HT-29 (cell line): Measurements from ENCODE around the gene PTK7. TPM values are rescaled to one million over a fixed set of nuclear protein-coding genes. Genes with fewer than 3 reads are reported as not detected.

Experiments used
- DNase-seq: peaks from one replicate; pipeline ENCODE4 v3.0.0-alpha.2; 2015; ENCODE audit warnings: low spot score
- total RNA-seq: library from RNA; depleted of rRNA; stranded (reverse); fragments of >200 nt; shearing (Covaris generic); gene quantifications from 2 replicates; pipeline ENCODE4 v1.2.3, GENCODE V29; 2014

PTK7 gene
- total RNA-seq, 1 experiment from 2014 or later: 56.3 TPM

DNA sequence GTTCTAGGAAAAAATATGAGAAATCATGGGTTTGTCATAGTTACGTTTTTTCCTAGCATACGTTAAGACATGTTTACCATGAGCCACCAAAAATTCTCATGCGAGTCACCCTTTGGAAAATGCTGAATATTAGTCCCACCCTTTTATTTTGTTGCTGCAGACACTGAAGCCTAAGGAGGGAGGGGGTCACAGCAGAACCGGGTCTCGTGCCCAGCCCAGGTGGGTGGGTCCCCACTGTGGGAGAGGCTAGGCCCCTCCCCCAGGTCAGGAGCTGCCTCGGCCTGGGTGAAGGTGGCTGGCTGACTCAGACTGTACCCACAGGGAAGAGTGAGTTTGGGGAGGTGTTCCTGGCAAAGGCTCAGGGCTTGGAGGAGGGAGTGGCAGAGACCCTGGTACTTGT, 68.8 kb downstream of the PTK7 start:
- no peak for DNase-seq

DNA sequence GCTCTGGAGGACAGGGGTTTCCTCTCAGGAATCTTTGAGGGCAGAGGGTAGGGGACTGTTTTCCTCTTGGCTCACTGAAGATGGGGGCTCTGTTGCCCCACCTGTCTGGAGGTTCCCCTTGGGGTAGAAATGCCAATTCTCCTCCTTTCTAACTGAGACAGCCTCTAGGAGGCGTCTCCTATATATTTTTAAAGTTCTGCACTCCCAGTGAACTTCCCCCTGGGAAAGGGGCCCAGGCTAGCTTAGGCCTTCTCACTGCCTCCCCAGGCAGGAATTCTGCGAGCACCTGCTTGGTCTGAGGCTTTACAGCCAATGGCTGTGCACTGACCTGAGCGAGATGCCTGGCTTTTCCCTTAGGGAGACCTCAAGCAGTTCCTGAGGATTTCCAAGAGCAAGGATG, 70.1 kb downstream of the PTK7 start:
- DNase-seq: no peak

DNA sequence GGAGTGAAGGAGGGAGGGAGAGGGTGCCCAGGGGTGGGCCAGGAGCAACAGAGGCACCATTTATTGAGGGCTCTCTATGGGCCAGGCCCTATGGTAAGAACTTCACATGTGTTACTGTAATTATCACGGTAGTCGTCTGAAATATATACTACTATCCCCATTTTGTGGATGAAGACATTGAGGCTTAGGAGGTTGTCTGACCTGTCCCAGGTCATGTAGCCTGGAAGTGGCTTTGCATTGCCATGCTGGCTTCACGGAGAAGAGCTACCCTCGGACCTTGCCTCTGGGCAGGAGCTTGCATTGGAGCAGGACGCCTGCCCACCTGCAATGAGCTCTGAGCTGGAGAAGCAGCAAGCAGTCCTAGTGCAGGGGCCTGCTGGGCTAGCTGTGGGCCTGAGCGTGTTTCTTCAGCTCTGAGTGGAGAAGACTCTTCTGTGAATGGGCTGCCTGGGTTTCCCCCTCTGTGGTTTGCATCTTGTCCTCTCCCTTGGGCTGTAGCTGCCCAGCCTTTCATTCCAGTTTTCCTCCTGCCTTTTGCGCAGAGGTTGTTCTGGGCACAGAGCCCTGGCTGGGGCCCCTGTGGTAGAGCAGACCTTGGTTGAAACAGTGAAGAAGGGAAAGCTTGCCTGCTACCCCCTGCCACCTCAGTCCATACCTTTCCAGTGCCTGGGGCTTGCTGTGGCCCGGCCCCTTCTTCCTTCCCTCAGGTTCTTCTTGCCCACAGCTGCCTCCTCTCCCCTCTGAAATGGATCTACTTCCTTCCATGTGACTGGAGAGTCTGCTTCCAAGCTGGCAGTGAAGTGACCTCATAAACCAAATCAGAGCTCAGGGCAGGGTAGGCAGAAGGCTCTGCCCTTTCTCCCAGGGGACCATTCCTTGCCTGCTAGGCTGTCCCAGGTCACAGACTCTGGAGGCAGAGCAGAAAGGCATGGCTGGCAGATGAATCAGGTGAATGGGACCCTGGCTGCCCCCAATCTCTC, 70.9 kb downstream of the PTK7 start:
- no peak for DNase-seq

DNA sequence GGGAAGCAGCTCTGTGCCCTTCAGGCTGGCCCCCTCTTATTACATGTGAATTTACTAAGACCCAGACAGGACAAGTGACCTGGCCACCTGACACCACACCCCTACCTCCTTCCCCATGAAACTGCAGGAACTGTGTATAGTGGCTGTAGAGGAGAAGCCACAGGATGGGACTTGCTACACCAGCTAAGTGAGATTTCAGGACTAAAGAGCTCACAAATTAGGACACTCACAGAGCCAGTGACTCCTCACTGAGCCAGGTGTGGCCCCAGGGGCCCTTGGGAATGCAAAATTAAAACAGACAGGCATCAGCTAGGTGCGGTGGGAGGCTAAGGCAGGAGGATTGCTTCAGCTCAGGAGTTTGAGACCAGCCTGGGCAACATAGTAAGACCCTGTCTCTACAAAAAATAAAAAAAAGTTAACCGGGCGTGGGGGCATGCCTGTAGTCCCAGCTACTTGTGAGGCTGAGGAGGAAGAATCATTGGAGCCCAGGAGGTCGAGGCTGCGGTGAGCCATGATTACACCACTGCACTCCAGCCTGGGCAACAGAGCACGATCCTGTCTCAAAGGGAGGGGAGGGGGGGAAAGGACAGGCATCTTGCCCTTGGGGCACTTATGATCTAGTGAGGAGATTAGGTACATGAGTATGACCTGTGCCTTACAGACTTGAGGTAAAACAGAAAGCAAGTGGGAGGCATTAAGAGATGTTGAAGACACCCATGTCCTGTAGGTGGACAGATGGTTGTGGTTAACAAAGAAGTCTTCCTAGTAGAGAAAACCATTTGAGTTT, 71.8 kb downstream of the PTK7 start:
- no peak for DNase-seq

DNA sequence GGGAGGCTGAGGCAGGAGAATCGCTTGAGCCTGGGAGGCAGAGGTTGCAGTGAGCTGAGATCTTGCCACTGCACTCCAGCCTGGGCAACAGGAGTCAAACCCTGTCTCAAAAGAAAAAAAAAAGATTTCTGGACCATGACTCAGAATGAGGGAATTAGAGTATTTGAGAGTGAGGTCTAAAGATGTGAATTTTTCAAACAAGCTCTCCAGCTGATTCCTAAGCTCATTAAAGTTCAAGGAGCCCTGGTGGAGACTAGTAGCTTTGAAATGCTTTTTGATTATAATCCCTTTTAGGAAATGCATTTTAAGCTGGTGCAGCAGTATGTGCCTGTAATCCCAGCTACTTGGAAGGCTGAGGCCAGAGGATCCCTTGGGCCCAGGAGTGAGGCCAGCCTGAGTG, 73.2 kb downstream of the PTK7 start:
- DNase-seq: no peak

DNA sequence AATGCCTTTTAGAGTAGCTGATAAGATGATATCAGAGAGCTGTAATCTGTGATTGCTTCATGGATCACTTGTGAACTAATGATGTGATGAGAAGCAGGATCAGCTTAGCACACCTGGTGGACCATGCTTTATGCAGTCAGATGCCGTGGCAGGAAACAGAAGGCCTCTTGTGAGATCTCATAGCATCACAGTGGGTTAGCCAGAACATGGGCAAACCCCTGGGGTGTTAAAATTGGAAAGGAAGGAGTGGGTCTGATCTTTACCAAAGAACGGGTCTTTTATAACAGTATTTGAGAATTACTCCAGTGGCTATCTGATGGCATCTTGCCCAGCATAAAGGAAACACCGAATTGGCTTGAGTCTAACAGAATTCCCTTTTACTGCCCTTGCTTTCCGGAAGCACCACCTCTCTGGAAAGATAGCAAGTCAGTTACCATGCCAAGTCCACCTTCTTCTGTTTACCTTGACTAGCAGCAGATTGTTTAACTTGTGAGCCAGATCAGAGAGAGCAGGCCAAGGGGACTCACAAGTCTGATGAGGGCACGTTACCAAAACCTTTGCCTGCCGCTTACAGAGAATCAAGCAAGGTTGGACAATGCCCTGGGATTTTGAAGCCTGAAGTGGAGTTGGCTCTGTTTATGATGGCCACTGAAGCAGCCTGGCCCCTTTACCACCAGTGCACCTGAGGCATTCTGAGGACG, 74.1 kb downstream of the PTK7 start:
- peak; percentile 69 for DNase-seq

DNA sequence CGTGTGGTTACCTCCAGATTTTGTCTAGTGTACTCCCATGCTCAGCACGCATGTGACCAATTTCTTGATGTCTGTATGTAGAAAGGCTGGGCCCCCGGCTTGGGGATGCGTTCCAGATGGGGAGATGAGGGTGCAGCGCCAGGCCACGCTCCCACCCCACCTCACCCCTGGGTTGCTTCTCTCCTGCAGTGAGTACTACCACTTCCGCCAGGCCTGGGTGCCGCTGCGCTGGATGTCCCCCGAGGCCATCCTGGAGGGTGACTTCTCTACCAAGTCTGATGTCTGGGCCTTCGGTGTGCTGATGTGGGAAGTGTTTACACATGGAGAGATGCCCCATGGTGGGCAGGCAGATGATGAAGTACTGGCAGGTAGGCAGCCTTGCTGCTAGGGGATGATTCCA, 83.5 kb downstream of the PTK7 start:
- DNase-seq: no peak

- no peak for DNase-seq
Measured at GRCh38 chr6:43163899-43164298, 87.8 kb downstream of the PTK7 start.

DNA sequence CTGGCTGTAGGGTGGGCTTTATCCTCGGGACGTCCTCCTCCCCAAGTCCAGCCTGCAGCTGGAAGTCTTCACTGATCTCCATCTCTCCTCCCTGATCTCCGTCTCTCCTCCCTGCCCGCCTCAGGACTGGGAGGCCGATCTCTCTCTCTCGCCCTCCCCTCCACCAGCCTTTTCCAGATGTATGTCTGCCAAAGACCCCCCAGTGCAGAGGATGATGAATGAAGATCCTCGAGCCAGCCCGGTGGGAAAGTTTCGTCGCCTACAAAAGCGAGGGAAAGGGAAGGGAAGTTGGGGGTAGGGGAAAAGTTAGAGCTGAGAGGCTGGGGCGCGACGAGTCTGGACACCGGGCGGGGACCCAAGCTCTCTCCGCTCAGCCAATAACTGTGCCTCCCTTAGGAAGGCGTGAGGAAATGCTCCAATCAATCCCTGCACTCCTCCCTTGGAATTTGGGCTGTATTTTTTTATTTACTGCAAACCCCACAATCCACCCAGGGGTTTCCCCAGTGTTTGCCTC, 94.4 kb downstream of the PTK7 start:
- no peak for DNase-seq

GRCh38 chr6:43170931-43171706, 95.0 kb downstream of the PTK7 start, which contains the start of gene SRF:
SRF (plus strand) TSS chr6:43171269; CDS start chr6:43171657, 388 bp downstream.
- peak; percentile 99 for DNase-seq

GRCh38 chr6:43171707-43172103, 95.6 kb downstream of the PTK7 start:
- no peak for DNase-seq

DNA sequence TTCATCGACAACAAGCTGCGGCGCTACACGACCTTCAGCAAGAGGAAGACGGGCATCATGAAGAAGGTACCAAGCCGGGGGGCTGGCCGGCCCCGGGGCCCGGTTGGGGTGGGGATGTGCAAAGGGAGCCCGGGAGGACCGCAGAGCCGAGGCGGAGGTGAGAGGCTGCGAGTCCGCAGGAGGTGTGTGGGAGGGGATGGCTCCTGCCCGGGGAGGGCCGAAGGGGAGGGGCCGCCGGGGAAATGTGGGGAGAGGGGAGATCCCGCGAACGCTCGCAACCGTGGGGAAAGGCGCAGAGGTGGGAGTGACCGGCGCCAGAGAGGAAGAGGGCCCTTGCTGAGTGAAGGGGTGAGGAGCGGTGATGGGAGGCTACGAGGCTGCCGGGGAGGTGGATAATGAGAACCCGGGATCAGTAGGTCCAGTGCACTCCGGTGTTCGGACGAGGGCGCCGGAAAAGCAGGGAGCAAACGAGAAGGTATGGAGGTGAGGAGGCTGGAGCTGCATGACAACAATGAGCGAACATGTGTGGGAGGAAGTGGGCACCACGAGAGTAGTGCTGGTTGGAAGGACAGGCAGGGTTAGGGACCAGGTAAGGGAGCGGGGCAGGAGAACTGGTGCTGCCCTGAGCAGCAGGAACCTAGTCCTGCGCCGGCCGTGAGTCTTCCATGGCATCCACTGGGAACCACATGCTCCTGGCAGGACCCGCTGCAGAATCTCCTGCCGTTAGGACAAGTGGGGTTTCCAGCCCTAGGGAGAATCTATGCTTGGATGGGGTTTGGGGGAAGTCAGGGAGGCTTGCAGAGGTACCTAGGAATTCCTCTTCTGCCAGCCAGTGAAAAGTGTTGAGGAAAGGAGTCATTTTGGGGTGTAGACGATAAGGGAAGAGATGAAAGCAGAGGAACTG, 96.2 kb downstream of the PTK7 start:
- DNase-seq: peak; percentile 54

DNA sequence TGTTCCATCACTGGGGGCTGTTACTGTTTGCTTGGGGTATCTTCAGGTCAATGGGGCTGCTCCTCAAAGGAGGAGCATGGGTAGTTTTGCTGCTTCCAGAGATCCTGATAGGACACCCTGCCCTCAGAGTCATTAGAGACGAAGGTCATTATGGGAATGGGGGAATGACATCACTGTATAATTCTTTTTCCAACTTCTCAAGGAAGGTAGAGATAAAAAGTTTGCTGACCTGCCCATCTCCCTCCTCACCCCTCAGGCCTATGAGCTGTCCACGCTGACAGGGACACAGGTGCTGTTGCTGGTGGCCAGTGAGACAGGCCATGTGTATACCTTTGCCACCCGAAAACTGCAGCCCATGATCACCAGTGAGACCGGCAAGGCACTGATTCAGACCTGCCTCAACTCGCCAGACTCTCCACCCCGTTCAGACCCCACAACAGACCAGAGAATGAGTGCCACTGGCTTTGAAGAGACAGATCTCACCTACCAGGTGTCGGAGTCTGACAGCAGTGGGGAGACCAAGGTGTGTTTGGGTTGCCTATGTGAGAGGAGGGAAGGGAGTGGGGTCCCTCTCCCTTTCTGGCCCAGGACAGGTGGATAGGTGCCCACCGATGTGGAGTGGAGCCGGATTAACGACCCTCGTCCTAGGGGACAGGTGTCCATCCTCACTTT, 97.6 kb downstream of the PTK7 start:
- DNase-seq: peak; percentile 32

GRCh38 chr6:43174263-43175112, 98.4 kb downstream of the PTK7 start:
- DNase-seq: peak; percentile 98

DNA sequence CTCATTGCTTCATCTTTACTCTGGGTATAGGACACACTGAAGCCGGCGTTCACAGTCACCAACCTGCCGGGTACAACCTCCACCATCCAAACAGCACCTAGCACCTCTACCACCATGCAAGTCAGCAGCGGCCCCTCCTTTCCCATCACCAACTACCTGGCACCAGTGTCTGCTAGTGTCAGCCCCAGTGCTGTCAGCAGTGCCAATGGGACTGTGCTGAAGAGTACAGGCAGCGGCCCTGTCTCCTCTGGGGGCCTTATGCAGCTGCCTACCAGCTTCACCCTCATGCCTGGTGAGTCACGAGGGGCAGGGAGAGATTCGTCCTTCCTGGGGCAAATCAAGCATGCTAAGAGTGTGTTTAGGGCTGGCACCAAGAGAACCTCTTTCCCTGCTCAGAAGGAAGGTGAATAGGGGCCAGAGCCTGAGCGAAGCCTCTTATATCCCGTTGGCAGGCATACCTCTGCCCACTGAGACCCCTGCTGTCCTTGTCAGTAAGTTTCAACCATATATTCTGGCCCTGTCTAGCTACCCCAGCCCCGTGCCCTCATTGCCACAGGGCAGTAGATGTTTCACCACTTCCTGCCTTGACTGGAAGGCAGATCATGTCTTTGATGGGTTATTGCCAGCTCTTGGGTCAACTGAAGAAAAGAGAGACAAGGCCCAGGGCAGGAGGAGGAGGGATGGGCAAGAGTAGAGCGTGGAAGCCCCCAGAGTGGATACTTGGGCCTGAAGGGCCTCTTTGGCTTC, 99.7 kb downstream of the PTK7 start:
- DNase-seq: no peak

DNA sequence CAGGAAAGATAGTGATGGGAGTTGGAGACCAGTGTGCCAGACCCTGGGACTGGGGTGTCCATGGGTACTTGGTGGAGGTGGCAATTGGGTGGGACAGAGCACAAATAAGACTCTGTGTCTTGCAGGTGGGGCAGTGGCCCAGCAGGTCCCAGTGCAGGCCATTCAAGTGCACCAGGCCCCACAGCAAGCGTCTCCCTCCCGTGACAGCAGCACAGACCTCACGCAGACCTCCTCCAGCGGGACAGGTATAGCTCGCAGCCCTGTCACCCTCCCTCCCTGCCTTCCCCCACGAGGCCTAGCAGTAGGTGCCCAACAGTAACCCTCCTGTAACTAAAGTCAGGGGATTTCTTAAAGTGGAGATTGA, 100.3 kb downstream of the PTK7 start:
- DNase-seq: no peak

GRCh38 chr6:43178150-43178549, 102.0 kb downstream of the PTK7 start:
- no peak for DNase-seq
